Hematopoietic multipotent progenitor cell treated with erythropoietin and hydrocortisone succinate and interleukin-3 and kit ligand, for 17 days (in vitro differentiated cells): ENCODE data around the gene AMIGO3.

Source experiments
- DNase-seq: peaks from one replicate; pipeline ENCODE4 v3.0.0-alpha.2; 2015; ENCODE audit warnings: low spot score

AMIGO3 gene

GRCh38 chr3:49724586-49724985 is 5.1 kb upstream of the AMIGO3 start:
- no peak for DNase-seq

- peak; percentile 91 for DNase-seq
These were observed 4.4 kb upstream of the AMIGO3 start, which contains the start of gene GMPPB for GRCh38 chr3:49723628-49724551. Gene GMPPB, minus strand, starts transcription at chr3:49723951. Its CDS starts 225 bp downstream, at chr3:49723726.

- DNase-seq, result peak; percentile 42
These were observed 3.8 kb upstream of the AMIGO3 start for GRCh38 chr3:49723296-49723627.

GRCh38 chr3:49722896-49723295 is 3.4 kb upstream of the AMIGO3 start:
- DNase-seq, result no peak

- no peak for DNase-seq
These were observed 2.7 kb upstream of the AMIGO3 start for GRCh38 chr3:49721896-49722781.

- no peak for DNase-seq
These were observed 2.1 kb upstream of the AMIGO3 start for GRCh38 chr3:49721596-49721895.

- DNase-seq, result no peak
These were observed 1.5 kb upstream of the AMIGO3 start for GRCh38 chr3:49720855-49721595.

- no peak for DNase-seq
These were observed 648 bp downstream of the AMIGO3 start for GRCh38 chr3:49718858-49719213.

- no peak for DNase-seq
These were observed 1.3 kb downstream of the AMIGO3 start for GRCh38 chr3:49717959-49718857.

GRCh38 chr3:49717211-49717958 is 2.1 kb downstream of the AMIGO3 start:
- no peak for DNase-seq

- no peak for DNase-seq
These were observed 2.7 kb downstream of the AMIGO3 start for GRCh38 chr3:49716691-49717210.

- no peak for DNase-seq
These were observed 3.3 kb downstream of the AMIGO3 start for GRCh38 chr3:49716169-49716568.

GRCh38 chr3:49715611-49716121 is 3.8 kb downstream of the AMIGO3 start:
- no peak for DNase-seq

GRCh38 chr3:49714728-49715550 is 4.5 kb downstream of the AMIGO3 start:
- DNase-seq, result no peak

- no peak for DNase-seq
These were observed 6.0 kb downstream of the AMIGO3 start for GRCh38 chr3:49713336-49714105.

- DNase-seq, result no peak
These were observed 6.7 kb downstream of the AMIGO3 start for GRCh38 chr3:49712631-49713317.

GRCh38 chr3:49712166-49712565 is 7.3 kb downstream of the AMIGO3 start:
- DNase-seq, result no peak

GRCh38 chr3:49711489-49711888 is 8.0 kb downstream of the AMIGO3 start:
- DNase-seq, result no peak
